DMS114 treated with DMSO at 0.1 percent for 48 hours (cell line): ENCODE data around the gene APRT.

Experiments used
- DNase-seq: peaks from one replicate; lab custom pipeline; 2025; ENCODE audit not compliant: unreplicated experiment; lab: John Stamatoyannopoulos, UW

Gene APRT, protein sequence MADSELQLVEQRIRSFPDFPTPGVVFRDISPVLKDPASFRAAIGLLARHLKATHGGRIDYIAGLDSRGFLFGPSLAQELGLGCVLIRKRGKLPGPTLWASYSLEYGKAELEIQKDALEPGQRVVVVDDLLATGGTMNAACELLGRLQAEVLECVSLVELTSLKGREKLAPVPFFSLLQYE

DNA sequence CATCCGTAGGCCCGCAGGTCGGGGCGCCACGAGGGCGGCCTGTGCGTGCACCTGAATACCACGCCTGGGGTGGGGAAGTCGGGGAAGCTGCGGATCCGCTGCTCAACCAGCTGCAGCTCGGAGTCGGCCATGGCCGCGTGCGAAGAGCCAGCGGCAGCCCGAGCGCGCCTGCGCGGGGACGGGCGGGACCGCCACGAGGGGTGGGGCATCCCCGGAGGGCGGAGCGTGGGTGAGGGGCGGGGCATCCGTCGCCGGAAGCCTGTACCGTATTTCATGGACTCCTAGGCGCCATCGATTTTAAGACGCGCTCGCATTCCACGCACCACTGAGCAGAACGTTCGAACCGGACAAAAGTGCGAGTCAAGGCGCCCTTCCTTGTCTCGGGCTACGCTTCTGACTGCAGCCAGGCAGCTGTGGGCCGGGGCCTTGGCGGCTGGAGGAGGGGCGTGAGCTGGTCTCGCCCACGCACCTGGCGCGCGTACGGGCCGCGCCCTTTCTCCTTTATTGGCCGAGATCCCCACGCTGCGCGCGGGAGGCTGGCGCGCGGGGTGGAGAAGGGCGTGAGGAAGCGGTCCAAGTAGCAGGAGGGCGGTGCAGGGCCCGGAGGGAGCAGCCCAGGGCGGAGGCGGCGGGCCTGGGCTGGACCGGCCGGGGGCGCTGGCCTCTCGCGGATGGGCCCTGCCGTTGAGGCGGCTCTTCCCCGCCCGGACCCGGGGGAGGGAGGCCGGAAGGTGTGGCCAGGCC is at the start of gene APRT:
Gene APRT (minus strand): TSS at position 160 of the 744 bp plus-strand sequence. CDS start 29 bp downstream, at position 131.
- no peak for DNase-seq

DNA sequence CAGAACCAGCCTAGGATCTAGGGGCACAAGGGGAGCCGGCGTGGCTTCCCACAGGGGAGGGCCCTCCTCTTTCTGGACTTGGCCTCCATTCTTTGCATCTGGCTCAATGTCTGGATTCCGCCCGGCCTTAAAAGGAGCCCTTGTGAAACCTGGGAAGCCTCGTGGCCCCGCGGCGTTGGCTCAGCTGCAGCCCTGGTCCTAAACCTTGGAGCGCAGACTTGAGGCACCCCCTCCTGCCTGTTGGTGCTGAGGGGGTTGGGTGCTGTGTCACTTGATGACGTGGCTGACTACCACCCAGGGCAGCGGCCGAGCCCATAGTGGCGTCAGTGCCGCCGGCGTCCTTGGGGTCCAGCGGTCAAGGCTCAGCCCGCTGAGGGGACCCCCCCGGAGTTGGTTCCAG is 49.6 kb upstream of the APRT start:
- no peak for DNase-seq

DNA sequence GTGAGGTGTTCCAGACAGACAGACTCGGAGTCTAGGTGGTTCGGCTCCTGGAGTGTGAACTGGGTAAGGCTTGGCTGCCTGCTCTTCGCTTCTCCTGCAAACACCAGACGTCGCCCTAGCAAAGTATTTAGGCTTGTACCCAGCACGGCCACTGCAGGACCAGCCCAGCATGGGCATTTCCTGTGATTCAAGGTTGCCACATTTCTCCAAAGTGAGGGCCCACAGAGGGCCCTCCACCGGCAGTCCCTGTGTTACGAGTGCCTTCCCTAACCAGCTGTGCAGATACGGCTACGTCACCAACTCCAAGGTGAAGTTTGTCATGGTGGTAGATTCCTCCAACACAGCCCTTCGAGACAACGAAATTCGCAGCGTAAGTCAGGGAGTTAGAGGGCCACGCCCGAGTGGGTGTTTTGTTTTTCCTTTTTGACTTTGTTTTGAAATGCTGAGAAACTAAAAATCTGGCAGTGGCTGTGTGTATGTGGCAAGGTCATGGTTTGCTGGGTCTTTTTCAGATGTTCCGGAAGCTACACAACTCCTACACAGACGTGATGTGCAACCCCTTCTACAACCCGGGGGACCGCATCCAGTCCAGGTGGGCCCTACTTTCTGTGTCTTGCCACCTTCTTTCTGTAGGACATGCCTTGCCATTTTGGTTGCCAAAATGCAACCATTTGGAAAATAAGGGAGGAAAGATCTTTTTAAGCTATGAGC is 47.8 kb upstream of the APRT start:
- no peak for DNase-seq

DNA sequence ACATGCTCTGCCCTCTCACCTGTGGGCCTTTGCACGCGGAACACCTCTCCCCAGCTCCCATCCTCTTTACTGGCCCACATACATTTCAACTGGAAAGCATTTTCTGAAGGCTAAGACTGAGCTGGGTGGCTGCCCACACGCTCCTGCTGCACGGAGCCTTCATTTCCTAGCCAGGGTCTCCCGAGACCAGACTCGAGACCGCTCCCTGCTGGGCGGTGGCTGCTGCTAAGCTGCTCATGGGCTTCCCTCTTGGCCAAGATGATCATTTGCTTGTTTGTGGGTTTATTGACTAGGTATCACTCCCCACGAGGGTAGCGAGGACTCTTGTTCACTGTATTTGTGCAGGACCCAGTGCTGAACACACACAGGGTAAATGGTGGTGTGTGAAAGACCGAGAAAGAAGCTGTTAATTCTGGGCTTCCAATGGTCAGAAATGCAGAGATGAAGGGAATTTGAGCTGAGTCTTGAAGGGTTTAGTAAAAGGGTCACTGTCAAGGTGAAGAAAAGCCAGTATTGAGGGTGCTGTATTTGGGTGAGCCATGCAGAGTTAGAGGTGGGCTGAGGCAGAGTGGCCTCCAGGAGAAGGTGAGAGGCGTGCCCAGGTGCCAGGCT is 46.1 kb upstream of the APRT start:
- DNase-seq, result peak; percentile 31

DNA sequence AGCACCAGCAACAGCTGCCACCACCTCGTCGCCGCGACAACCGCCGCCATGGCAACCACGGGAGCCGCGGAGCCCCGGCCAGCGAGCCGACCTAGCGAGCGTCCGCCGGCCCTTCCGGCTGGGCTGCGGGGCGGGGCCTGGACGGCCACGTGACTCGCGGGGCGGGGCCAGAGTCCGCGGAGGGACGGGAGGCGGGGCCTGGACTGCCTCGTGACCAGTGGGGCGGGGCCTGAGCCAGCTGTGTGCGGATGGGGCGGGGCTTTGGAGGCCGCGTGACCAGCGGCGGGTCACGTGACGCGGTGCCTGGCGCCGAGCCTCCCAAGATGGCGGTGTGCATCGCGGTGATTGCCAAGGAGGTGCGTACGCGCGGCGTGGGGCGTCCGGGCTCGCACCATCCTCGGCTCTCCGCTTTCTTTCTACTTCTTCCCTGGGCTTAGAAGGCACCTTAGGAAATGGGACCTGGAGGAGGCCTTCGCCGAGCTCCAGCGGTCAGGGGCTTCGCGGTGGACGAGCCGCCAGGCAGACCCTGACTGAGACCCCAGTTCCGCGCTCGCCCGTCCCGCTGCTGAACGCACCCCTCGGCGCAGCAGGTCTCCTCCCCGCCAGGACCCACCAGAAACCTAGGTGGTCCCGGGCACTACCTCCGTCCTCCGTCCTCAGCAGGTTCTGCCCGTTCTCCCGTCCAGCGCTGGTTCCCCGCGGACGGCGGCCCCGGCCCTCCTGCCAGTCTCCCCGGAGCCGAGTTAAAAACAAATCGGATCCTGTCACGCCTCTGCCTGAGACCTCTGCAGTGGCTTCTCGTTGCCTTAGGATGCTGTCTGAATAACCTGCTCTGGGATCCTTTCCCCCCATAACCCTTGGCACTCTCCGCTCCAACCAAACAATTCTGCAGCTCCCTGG is 45.4 kb upstream of the APRT start, which contains the start of the genes GALNS and TRAPPC2L:
Gene GALNS (minus strand): TSS at position 120 of the 900 bp plus-strand sequence. CDS start 70 bp downstream, at position 50.
Gene TRAPPC2L (plus strand): TSS at position 300 of the 900 bp plus-strand sequence. CDS start 24 bp downstream, at position 324.
- DNase-seq, result peak; percentile 89

DNA sequence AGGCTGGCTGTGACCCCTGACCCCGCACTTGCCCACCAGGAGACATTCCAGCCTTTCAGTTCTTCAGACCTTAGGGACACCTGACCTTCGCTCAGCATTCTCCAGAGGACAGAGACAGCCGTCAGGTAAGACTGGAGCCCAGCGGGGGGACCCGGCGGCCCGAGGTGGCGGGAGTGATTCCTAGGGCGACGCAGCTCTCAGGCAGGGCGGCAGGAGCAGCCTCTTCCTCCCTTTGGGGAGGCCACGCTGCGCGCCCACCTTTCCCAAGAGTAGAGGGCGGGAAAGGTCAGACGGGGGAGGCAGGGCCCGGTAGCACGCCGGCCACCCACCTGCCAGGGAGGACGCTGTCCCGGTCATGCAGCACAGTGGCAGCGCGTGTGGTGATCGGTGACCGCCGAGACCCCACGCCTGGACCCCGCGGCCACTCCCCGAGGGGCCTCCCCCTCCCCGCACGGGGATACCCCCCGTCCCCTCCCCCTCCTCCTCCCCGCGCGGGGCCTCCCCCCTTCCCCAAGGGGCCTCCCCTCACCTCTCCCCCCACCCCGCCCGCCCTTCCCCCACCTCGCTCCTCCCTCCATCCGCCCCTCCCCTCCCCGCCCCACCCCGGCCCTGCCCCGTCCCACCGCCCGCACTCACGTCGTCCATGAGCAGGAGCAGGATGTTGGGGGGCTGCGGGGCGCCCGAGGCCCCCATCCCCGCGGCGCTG is 44.5 kb upstream of the APRT start:
- DNase-seq, result no peak

DNA sequence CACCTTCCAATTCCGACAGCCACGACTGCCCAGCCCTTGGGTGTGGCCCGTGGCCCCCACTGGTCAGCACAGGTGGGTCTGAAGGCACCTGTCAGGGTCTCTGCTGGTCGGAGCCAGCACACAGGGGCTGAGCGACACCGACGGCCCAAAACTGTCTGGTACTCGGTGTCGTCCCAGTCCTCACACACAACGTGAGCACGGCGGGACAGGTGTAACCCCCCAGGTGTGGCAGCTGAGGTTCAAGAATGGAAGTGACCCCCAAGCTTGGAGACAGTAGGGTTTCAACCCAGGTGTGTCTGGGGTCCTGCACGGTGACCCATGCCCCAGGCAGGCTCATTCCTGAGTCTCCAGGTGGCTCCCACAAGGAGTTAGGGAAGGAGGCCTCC is 44.0 kb upstream of the APRT start:
- DNase-seq, result no peak

DNA sequence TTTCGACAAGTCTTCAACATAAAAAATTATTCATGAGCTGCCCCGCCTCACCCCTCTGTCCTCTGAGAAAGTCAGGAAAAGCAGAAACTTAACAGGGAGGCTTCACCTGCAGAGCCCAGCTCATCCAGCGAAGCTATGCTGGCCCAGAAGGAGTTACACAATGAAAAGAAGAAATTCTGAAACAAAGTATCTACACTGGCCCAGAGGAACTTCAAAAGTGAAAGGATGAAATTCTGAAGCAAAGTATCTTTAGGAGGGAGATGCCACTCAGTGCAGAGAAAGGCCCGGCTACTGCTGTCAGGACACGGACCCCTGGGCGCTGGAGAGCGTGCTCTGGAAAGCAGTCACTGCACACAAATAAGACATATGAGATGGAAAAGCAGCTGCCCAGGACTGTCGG is 43.4 kb upstream of the APRT start:
- no peak for DNase-seq

DNA sequence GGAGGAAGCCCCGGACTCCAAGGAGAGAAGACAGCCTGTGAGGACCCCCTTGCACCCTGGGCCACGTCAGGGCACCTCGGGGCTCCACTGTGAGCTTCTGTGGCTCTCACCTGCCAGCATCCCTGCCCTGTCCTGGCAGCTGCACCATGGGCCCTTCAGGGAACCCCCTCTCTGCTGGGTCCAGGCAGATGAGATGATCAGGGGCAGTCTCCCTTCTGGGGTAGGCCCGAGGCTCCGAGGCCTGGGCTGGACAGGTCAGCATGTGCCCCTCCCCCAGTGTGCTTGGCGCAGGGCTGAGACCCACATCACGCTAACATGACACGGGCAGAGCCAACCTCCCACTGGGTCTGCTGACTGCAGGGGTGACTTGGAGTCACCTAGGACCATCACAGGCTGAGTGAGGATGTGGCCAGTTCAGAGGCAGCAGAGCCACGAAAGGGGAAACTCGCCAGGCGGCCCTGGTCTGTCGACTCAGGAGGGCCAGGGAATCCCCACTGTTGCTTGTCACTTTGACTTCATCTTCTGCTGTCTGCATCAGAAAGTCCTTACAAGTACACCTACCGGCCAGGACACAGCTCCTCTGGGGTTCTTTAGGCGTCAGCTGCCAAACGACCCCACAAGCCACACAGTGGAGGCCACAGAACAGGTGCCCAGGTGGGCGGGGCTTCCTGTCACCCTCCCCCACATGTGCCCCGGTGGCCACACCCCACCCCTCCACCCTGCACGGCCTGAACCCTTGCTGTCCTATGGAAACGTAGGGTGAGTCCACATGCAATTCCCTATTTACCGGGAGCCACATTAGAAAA is 42.8 kb upstream of the APRT start:
- DNase-seq, result no peak

DNA sequence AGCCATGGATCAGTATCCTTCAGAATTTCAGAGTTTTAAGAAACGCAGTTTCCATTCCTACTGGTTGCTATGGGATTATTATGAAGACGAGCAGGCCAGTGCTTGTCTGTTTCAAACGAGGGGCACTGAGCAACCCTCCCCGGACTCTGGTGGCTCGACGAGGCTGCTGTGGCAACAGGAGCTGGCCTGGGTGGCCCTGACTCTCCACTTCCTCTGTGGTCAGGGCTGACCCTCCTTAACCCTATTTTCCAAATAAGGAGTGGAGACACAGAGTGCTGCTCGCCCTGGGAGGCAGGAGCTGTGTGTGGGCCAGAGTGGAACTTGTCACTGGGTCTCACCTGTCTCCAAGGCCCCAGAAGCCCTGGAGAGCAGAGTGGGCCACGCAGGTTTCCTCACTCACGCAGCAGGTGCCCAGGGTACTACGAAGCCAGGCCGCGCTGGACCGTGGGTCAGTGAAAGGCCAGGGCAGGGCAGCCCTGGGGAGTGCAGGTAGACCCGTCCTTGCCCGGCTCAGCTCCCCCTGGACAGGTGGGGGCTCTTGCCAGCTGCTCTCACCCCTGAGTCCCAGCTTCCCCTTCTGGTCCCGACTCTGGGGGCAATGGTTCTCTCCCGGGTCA is 41.7 kb upstream of the APRT start:
- DNase-seq, result no peak

DNA sequence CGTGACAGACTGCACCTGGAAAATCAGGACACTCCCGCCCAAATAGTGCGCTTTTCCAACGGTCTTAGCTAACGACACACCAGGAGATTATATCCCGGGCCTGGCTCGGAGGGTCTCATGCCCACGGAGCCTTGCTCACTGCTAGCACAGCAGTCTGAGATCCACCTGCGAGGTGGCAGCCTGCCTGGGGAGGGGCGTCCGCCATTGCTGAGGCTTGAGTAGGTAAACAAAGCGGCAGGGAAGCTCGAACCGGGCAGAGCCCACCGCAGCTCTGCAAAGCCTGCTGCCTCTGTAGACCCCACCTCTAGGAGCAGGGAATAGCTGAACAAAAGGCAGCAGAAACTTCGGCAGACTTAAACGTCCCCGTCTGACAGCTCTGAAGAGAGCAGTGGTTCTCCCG is 39.9 kb upstream of the APRT start:
- DNase-seq, result no peak

DNA sequence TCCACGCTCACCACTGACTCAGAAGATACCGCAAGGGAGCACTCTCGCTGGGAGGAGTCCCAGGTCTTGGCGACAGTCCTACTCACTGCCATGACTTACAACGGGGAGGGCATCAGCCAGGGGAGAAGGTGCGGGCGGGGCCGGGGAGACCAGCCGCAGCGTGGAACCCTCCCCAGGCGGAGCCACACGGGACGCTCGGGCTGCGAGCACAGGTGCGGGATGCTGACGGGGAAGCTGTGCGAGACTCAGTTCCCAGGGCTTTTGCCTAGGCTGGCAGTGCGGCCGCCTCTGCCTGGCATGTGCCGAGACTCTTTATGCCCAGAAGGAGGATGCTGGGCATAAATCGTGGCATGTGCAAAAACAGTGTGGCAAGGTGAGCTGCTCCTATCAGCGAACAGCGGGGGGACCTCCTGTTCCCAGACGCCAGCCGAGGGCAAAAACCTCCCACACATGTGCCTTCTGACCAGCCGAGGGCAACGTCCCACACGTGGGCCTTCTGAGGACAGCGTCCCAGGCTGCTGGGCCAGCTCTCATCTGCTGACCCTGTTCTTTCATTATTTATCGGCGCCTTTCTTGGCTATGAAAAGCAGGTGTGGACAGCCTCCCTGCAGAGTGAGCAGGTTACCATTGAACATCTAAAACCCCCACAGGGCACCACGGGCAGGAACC is 38.9 kb upstream of the APRT start:
- no peak for DNase-seq

DNA sequence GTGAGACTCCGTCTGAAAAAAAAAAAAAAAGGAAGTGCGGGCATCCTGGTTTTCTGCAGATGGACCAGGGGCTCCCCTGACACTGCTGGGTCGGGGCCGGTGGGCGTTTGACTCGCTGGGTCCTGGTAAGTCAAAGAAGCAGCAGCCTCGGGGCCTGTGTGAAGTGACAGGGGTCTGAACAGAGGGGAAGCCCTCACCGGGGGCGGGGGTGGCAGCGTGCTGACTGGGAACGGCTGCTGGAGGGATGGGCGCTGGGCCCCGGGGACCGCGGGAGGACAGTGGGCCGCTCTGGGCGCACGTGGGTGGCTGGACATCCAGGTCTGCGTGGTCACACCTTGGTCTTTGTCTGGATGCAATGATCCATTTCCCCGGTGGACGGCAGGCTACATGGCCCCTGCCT is 36.8 kb upstream of the APRT start:
- DNase-seq, result no peak

DNA sequence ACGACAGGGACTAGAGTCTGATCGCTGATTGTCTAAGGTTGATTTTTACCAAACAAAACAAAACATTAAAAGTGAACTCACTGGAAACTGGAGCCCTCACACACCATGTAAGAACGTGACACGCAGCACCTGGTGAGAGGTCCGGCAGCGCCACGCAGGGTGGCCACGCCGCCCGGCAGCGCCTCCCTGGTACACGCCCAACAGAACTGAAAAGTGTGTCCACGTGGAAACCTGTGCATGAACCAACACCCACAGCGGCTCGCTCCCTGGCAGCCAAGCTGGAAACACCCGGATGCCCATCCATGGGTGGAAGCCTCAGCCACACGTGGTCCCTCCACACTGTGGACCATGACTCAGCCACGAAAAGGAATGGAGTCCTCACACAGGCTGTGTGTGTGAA is 35.9 kb upstream of the APRT start:
- DNase-seq, result no peak

DNA sequence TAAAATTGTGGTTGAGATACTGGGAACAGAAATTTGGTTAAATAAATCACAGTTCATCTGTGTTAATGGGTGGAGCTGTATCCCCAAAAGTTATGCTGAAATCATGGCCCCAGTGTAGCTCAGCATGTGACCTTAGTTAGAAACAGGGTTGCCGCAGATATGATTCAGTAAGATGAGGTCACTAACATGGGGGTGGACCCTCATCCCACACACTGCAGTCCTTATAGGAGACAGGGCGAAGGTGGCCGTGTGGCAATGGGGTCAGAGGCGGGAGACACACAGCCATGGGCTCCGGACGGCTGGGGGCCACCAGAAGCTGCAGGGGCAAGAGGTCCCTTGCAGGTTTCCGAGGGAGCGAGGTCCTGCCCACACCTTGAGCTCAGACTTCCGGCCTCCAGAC is 34.4 kb upstream of the APRT start:
- DNase-seq, result no peak

DNA sequence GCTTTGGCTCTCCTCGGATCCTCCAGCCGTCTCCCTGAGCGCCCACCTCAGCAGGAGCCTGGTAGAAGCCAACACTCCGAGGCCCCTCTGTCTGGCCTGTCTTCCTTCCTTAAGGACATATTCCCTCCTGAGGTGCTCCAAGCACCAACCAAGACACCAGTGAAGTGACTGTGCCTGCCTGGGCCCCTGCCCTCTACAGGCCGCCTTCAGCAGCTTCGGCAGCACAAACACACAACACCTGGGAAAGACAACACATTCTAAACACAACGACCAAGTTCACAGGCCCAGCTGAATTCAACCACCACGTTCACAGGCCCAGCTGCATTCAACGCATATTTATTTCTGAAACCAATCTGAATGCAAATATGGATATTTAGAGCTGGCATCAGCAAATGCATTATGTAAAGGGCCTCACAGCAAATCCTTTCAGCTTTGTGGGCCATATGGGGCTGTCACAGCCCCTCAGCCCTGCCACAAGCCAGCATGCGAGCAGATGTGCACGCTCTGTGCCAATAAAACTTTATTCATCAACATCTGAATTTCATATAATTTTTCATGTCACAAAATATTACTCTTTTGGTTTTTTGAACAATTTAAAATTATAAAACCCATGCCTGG is 32.8 kb upstream of the APRT start:
- DNase-seq, result no peak

DNA sequence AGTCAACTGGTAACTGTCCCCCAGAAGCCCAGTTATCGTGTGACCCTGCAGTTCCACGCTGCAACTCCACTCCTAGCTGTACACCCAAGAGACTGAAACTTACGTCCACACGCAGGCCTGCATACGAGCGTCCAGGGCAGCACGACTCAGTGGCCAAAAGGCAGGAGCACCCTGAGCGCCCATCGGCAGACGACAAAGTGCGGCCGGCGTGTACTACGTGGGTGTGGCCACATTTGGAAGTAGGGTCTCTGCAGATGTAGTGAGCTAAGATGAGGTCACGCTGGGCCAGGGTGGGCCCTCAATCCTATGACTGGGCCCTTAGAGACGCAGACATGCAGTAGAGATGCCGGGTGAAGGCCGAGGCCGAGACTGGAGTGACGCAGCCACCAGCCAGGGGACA is 31.5 kb upstream of the APRT start:
- DNase-seq, result no peak

DNA sequence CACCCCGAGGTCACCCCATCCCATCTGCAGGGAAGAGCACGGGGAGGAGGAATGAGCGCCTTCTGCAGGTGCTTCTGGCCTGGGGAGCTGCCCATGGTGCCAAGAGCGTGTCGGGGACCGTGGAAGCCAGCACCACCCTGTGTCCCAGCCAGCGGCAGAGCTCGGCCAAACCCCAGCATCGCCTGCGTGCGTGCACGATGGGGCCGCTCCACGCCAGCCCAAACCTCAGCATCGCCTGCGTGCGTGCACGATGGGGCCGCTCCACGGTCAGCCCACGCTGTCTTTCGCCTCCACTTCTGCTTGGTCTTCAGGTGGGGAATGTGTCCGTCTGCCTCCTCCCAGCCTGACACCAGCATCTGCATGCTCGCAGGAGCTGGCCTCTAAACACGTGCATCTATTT is 31.1 kb upstream of the APRT start:
- DNase-seq, result no peak
